Ishikawa (cell line): ENCODE data around the gene GREB1L.

Experiments
- CREB1 ChIP-seq: IDR thresholded peaks from 2 replicates; pipeline ENCODE4 v1.6.1; 2012; ENCODE audit warnings: low read depth
- EGR1 ChIP-seq: IDR thresholded peaks from 2 replicates; pipeline ENCODE4 v1.6.1; 2012
- EP300 ChIP-seq: IDR thresholded peaks from 2 replicates; pipeline ENCODE4 v1.6.1; 2012; ENCODE audit warnings: borderline replicate concordance
- FOXM1 ChIP-seq: IDR thresholded peaks from 2 replicates; pipeline ENCODE4 v1.6.1; 2012; ENCODE audit warnings: low read depth, borderline replicate concordance
- MAX ChIP-seq: IDR thresholded peaks from 2 replicates; pipeline ENCODE4 v1.6.1; 2012
- NFIC ChIP-seq: IDR thresholded peaks from 2 replicates; pipeline ENCODE4 v1.6.1; 2012
- RAD21 ChIP-seq: IDR thresholded peaks from 2 replicates; pipeline ENCODE4 v1.6.1; 2012; ENCODE audit warnings: low read depth
- REST ChIP-seq: IDR thresholded peaks from 2 replicates; pipeline ENCODE4 v1.6.1; 2012; ENCODE audit warnings: low read depth, mild to moderate bottlenecking
- TCF12 ChIP-seq: IDR thresholded peaks from 2 replicates; pipeline ENCODE4 v1.6.1; 2012; ENCODE audit warnings: low read depth
- TEAD4 ChIP-seq: IDR thresholded peaks from 2 replicates; pipeline ENCODE4 v1.6.1; 2012
- USF1 ChIP-seq: IDR thresholded peaks from 2 replicates; pipeline ENCODE4 v1.6.1; 2012
- YY1 ChIP-seq: IDR thresholded peaks from 2 replicates; pipeline ENCODE4 v1.6.1; 2012; ENCODE audit warnings: low read depth
- ZBTB7A ChIP-seq: IDR thresholded peaks from 2 replicates; pipeline ENCODE4 v1.6.1; 2012; ENCODE audit warnings: low read depth

- no peak for TF ChIP-seq MAX
- no peak for TF ChIP-seq FOXM1
- TF ChIP-seq EP300 = no peak
- no peak for TF ChIP-seq TEAD4
- TF ChIP-seq CREB1 = no peak
- no peak for TF ChIP-seq RAD21
- no peak for TF ChIP-seq NFIC
- no peak for TF ChIP-seq TCF12
- TF ChIP-seq ZBTB7A = no peak
- TF ChIP-seq YY1 = no peak
- no peak for TF ChIP-seq EGR1
- no peak for TF ChIP-seq REST
- TF ChIP-seq USF1 = no peak
Measured at GRCh38 chr18:21336846-21337245, 94.8 kb downstream of the GREB1L start.
